ENCODE results near the gene MYO1H. TPM values are rescaled to one million over a fixed set of nuclear protein-coding genes. Genes with fewer than 3 reads are reported as not detected.

MYO1H gene
- total and polyA plus RNA-seq, 2 experiments from 2014 or later: not detected

DNA sequence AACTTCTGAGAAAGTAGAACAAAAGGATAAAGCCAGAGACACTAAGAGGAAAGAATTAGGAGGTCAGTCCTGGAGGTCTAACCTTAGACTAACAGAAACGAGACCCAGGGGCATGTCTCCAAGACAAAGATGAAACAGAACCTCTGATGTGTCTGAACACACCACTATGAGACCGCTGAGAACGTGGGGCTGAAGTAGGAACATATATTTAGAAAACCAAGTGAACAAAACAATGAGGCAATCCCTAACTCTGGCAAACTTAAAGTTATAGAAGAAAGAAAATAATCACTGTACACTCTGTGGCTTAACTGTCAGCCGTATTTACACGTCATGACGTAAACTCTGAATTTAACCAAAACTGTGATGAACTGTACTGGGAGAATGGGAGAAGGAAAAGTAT, 111.5 kb downstream of the MYO1H start:
- Histone ChIP-seq H2AFZ (no peak overlapping the region), H3K4me3 (peak overlapping the region; percentile 9), H3K9me2 (ENCODE audit: insufficient read depth) (no peaks in the 10 kb centered on the region), H3K27ac (ENCODE audit: low read depth) (peak overlapping the region; percentile 89), H3K4me2 (peak overlapping the region; percentile 50), H3F3A (replicated peaks; ENCODE audit: low read depth) (peaks cover 11% of the 10 kb centered on the region; the same call in 1 of the 2 replicates), H3K27me3 (ENCODE audit: insufficient read depth) (no peaks in the 10 kb centered on the region), H3K79me2 (replicated peaks; ENCODE audit: insufficient read depth) (peaks cover 71% of the 10 kb centered on the region), H3K36me3 (ENCODE audit: insufficient read depth) (peaks cover 23% of the 10 kb centered on the region), H3K4me1 (ENCODE audit: insufficient read depth) (peaks cover 68% of the 10 kb centered on the region), H4K20me1 (replicated peaks; ENCODE audit: insufficient read depth) (no peaks in the 10 kb centered on the region)
- no peak for DNase-seq (ENCODE audit: low spot score)
- TF ChIP-seq, protein P1, sequence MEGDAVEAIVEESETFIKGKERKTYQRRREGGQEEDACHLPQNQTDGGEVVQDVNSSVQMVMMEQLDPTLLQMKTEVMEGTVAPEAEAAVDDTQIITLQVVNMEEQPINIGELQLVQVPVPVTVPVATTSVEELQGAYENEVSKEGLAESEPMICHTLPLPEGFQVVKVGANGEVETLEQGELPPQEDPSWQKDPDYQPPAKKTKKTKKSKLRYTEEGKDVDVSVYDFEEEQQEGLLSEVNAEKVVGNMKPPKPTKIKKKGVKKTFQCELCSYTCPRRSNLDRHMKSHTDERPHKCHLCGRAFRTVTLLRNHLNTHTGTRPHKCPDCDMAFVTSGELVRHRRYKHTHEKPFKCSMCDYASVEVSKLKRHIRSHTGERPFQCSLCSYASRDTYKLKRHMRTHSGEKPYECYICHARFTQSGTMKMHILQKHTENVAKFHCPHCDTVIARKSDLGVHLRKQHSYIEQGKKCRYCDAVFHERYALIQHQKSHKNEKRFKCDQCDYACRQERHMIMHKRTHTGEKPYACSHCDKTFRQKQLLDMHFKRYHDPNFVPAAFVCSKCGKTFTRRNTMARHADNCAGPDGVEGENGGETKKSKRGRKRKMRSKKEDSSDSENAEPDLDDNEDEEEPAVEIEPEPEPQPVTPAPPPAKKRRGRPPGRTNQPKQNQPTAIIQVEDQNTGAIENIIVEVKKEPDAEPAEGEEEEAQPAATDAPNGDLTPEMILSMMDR (conservative IDR thresholded peaks at IDR 0.05; ENCODE audit: low read depth in 2 of 2): no peak
- TF ChIP-seq, protein P2, sequence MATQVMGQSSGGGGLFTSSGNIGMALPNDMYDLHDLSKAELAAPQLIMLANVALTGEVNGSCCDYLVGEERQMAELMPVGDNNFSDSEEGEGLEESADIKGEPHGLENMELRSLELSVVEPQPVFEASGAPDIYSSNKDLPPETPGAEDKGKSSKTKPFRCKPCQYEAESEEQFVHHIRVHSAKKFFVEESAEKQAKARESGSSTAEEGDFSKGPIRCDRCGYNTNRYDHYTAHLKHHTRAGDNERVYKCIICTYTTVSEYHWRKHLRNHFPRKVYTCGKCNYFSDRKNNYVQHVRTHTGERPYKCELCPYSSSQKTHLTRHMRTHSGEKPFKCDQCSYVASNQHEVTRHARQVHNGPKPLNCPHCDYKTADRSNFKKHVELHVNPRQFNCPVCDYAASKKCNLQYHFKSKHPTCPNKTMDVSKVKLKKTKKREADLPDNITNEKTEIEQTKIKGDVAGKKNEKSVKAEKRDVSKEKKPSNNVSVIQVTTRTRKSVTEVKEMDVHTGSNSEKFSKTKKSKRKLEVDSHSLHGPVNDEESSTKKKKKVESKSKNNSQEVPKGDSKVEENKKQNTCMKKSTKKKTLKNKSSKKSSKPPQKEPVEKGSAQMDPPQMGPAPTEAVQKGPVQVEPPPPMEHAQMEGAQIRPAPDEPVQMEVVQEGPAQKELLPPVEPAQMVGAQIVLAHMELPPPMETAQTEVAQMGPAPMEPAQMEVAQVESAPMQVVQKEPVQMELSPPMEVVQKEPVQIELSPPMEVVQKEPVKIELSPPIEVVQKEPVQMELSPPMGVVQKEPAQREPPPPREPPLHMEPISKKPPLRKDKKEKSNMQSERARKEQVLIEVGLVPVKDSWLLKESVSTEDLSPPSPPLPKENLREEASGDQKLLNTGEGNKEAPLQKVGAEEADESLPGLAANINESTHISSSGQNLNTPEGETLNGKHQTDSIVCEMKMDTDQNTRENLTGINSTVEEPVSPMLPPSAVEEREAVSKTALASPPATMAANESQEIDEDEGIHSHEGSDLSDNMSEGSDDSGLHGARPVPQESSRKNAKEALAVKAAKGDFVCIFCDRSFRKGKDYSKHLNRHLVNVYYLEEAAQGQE (IDR thresholded peaks at IDR 0.05; ENCODE audit: unreplicated experiment): no peak
- TF ChIP-seq, protein P3, sequence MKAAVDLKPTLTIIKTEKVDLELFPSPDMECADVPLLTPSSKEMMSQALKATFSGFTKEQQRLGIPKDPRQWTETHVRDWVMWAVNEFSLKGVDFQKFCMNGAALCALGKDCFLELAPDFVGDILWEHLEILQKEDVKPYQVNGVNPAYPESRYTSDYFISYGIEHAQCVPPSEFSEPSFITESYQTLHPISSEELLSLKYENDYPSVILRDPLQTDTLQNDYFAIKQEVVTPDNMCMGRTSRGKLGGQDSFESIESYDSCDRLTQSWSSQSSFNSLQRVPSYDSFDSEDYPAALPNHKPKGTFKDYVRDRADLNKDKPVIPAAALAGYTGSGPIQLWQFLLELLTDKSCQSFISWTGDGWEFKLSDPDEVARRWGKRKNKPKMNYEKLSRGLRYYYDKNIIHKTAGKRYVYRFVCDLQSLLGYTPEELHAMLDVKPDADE (IDR thresholded peaks at IDR 0.05): no peak
- TF ChIP-seq ZNF331 (CRISPR knock-in tag; IDR thresholded peaks at IDR 0.05; ENCODE audit: low read depth) (no peak), CREB1 (CRISPR knock-in tag; IDR thresholded peaks at IDR 0.05; ENCODE audit: low read depth) (no peak), STAT1 (IDR thresholded peaks at IDR 0.05; ENCODE audit: unreplicated experiment) (no peak), ZNF114 (CRISPR knock-in tag; IDR thresholded peaks at IDR 0.05) (no peak), EZH2 (IDR thresholded peaks at IDR 0.05; ENCODE audit: low read depth, unreplicated experiment) (no peak), JUNB (IDR thresholded peaks at IDR 0.05; ENCODE audit: unreplicated experiment) (no peak), EZH2phosphoT487 (IDR thresholded peaks at IDR 0.05; ENCODE audit: unreplicated experiment) (no peak), NANOG (IDR thresholded peaks at IDR 0.05; ENCODE audit: borderline replicate concordance) (no peak), POLR2AphosphoS5 (IDR thresholded peaks at IDR 0.05; ENCODE audit: low read depth) (no peak)
- TF ChIP-seq, protein P4, sequence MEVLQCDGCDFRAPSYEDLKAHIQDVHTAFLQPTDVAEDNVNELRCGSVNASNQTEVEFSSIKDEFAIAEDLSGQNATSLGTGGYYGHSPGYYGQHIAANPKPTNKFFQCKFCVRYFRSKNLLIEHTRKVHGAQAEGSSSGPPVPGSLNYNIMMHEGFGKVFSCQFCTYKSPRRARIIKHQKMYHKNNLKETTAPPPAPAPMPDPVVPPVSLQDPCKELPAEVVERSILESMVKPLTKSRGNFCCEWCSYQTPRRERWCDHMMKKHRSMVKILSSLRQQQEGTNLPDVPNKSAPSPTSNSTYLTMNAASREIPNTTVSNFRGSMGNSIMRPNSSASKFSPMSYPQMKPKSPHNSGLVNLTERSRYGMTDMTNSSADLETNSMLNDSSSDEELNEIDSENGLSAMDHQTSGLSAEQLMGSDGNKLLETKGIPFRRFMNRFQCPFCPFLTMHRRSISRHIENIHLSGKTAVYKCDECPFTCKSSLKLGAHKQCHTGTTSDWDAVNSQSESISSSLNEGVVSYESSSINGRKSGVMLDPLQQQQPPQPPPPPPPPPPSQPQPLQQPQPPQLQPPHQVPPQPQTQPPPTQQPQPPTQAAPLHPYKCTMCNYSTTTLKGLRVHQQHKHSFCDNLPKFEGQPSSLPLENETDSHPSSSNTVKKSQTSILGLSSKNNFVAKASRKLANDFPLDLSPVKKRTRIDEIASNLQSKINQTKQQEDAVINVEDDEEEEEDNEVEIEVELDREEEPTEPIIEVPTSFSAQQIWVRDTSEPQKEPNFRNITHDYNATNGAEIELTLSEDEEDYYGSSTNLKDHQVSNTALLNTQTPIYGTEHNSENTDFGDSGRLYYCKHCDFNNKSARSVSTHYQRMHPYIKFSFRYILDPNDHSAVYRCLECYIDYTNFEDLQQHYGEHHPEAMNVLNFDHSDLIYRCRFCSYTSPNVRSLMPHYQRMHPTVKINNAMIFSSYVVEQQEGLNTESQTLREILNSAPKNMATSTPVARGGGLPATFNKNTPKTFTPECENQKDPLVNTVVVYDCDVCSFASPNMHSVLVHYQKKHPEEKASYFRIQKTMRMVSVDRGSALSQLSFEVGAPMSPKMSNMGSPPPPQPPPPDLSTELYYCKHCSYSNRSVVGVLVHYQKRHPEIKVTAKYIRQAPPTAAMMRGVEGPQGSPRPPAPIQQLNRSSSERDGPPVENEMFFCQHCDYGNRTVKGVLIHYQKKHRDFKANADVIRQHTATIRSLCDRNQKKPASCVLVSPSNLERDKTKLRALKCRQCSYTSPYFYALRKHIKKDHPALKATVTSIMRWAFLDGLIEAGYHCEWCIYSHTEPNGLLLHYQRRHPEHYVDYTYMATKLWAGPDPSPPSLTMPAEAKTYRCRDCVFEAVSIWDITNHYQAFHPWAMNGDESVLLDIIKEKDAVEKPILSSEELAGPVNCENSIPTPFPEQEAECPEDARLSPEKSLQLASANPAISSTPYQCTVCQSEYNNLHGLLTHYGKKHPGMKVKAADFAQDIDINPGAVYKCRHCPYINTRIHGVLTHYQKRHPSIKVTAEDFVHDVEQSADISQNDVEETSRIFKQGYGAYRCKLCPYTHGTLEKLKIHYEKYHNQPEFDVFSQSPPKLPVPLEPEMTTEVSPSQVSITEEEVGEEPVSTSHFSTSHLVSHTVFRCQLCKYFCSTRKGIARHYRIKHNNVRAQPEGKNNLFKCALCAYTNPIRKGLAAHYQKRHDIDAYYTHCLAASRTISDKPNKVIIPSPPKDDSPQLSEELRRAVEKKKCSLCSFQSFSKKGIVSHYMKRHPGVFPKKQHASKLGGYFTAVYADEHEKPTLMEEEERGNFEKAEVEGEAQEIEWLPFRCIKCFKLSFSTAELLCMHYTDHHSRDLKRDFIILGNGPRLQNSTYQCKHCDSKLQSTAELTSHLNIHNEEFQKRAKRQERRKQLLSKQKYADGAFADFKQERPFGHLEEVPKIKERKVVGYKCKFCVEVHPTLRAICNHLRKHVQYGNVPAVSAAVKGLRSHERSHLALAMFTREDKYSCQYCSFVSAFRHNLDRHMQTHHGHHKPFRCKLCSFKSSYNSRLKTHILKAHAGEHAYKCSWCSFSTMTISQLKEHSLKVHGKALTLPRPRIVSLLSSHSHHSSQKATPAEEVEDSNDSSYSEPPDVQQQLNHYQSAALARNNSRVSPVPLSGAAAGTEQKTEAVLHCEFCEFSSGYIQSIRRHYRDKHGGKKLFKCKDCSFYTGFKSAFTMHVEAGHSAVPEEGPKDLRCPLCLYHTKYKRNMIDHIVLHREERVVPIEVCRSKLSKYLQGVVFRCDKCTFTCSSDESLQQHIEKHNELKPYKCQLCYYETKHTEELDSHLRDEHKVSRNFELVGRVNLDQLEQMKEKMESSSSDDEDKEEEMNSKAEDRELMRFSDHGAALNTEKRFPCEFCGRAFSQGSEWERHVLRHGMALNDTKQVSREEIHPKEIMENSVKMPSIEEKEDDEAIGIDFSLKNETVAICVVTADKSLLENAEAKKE (CRISPR knock-in tag; IDR thresholded peaks at IDR 0.05): no peak
- Mint-ChIP-seq H3K4me3 (peak overlapping the region; percentile 53), H3K27me3 (ENCODE audit: insufficient read depth, low read depth, poor library complexity) (peaks cover 13% of the 10 kb centered on the region), H3K27ac (peak overlapping the region; percentile 94), H3K4me1 (peaks cover 72% of the 10 kb centered on the region), H3K36me3 (ENCODE audit: low read depth) (peaks cover 45% of the 10 kb centered on the region), H3K9me3 (no peaks in the 10 kb centered on the region)
- ATAC-seq: no peak

Data from GM23338 (cell line).